Fibroblast of skin of right biceps (primary cell): ENCODE results near the gene CYRIA.

ENCODE experiments used
- DNase-seq: peaks from one replicate; pipeline ENCODE4 v3.0.0-alpha.2; 2013

The CYRIA gene

GRCh38 chr2:16626997-16627605, 38.5 kb downstream of the CYRIA start:
- DNase-seq = no peak

- peak; percentile 22 for DNase-seq
These were observed 39.1 kb downstream of the CYRIA start for GRCh38 chr2:16626497-16626896.

- DNase-seq = no peak
These were observed 39.9 kb downstream of the CYRIA start for GRCh38 chr2:16625759-16626158.

DNA sequence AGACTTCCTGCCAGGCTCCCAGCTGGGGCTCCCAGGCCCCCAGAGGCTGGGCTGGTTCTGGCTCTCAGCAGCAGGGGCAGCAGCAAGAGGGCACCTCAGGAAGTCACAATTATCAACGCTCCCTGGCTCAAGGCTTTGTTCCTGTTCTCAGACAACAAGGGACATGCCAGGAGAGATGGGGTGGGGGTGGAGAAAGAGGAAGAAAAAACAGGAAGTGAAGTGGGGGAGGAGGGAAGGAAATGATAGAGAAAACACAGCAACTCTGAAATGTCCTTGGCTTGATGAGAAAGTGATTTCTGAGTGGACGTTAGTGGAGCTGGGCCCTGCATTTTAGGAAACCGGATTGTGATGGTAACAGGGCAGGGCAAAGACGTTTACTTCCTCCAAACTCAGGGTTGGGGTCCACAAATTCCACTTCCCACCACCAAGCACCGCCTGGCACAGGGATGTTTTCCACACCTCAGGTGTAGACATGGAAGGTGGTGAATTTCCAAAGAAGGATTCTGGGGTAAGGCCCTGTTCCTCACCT, 40.4 kb downstream of the CYRIA start:
- DNase-seq = no peak

DNA sequence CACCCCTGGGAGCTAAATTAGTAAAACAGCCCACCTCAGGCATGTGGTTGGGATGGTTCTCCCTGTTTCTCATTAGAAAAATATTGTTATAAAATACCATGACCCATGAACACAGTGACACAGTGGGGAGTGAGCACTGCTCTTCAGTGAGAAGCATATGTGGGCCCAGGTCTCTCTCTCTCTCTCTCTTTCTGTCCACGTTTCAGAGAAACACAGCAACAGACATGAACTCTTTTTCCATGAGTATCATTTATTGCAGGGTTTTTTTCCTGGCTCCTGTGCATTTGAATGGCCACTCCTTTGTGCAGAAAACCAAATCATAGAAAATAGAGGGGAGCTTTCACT, 41.2 kb downstream of the CYRIA start:
- DNase-seq = no peak

DNA sequence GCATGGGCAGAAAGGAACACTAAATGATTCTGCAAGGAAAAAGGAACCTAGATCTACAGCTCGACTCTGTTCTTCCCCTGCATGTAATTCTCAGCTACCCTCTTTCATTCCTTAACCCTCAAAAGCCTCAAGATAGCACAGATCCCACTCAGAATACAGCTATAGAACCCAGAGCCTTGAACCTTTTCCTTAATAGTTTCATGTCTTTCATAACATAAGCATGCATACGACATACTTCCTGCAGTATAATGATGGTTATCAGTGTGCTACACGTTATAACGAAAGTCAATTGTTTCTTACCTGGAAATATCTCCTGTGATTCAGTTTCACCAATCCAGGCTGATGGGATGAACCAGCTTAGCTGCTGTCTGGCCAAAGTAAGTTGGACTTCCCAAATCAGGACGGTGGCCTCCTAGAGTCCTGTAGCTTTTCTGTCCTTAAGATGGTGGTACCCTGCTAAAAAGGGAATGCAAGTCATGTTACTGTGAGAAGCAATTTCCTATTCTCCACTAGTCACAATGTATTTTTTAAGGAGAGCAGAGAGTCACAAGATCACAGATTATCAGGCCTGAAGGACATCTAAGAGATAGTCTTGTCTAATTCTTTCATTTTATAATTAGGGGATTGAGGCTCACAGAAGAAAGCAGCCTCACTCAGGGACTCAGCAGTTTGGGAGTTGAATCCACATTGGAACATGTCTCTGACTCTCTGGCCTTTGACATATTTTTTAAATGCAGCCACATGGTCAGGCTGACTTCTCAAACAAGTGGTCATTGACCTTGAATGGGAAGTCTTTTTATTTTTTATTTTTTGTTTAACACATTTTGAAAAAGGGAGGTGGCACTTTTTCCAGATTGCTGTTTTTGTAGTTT, 41.8 kb downstream of the CYRIA start:
- no peak for DNase-seq

DNA sequence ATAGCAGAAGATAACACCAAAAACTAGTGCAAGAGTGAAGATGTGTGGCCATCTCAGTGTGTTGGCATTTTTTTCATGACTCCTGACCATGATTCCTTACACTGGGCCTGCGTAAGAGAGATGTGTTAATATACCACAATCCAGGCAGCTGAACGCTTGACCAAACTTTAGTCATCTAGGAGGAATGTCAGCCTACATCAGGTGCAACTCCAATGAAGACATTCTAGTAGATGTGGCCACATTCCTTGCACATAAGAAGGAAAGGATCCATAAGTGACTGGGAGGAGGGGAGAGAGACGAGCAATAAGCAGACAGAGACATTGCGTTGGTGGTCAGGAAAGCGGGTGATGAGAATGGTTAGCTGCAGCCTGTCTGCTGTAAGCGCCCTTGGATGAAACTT, 42.6 kb downstream of the CYRIA start:
- DNase-seq = peak; percentile 64

- no peak for DNase-seq
These were observed 43.1 kb downstream of the CYRIA start for GRCh38 chr2:16622399-16622968.

GRCh38 chr2:16621316-16621715, 44.3 kb downstream of the CYRIA start:
- no peak for DNase-seq

- DNase-seq = no peak
These were observed 45.0 kb downstream of the CYRIA start for GRCh38 chr2:16620590-16620989.

DNA sequence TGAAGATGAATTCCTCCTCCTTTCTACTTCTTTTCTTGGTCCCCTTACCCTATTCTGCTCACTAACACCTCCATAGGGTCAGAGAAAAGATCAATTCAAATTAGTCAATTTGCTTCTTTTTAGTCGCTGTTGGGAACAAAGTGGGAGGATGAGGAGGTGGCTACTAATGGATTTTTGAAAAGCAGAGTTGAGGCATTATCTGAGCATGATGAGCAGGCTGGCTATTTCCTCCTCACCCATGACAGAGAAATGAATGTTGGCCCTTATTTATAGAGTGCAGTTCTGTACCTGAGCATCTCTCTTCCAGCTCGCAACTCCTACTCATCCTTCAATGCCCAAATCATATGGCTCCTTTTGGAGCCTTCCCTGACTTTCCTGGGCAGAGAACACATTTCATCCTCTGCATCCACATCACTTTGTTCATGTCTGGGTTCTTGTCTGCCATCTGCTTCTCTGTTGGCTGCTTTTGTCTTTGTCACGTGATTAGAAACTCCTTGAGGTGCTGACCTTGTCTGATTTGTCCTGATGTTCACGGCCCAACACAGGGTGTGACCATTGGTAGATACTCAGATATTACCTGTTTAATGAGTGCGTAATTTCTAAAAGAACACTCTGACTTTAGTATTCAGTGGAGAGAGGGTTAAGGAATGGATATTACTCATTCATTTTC, 45.9 kb downstream of the CYRIA start:
- no peak for DNase-seq

DNA sequence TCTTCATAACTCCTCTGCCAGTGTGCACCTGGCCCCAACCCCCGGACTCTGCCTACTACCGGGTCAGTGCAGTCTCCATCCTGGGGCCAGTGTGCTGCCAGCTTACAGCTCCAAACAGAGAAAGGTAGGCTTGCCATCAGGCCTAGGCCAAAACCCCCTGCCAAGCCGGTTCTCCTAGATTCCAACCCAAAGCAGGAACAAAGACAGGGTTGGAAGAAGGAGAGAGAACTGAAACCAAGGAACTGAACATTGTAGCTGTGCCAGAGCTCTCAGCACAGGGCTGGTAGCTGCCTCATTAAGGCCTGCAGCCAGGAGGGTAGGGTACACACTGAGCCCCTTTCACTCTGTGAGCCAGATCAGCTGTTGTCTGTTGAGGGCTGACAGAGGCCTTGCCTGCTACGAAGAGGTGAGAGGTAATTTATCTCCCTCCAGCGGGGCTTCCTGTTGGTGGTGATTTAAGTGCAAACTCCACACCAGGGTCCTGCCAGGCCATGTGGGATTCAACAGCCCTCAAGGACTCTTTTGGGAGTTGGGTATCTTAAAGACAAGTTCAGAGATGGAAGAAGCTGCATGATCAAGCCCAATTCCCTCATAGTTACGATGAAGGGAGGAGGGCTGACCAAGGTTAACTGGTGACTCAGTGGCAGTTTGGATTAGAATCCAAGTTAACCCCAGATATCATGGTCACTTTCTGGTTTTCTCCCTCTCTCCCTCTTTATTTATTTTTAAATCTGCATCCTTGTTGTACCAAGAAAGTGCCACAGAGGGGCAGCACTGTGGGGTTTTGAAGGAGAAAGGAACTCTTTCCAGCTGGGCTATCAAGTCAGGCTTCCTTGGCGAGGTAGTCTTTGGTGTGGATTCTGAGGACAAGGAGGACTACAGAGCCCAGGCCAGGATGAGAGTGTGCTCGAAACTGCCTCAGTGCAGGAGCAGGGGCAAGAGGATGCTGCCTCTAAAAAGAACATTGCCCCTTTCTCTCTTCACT, 48.1 kb downstream of the CYRIA start:
- peak; percentile 6 for DNase-seq
